ENCODE data around the gene UBALD2.

DNA sequence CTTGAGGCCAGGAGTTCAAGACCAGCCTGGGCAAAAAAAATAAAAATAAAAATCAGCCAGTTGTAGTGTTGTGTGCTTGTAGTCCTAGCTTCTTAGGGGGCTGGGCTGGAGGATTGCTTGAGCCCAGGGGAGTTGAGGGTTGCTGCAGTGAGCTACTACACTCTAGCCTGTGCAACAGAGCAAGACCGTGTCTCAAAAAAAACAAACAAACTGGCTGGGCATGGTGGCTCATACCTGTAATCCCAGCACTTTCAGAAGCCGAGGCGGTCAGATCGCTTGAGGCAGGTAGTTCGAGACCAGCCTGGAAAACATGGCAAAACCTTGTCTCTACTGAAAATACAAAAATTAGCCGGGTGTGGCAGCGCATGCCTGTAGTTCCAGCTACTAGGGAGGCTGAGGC, 4.9 kb upstream of the UBALD2 start:
- TF ChIP-seq, protein P1, sequence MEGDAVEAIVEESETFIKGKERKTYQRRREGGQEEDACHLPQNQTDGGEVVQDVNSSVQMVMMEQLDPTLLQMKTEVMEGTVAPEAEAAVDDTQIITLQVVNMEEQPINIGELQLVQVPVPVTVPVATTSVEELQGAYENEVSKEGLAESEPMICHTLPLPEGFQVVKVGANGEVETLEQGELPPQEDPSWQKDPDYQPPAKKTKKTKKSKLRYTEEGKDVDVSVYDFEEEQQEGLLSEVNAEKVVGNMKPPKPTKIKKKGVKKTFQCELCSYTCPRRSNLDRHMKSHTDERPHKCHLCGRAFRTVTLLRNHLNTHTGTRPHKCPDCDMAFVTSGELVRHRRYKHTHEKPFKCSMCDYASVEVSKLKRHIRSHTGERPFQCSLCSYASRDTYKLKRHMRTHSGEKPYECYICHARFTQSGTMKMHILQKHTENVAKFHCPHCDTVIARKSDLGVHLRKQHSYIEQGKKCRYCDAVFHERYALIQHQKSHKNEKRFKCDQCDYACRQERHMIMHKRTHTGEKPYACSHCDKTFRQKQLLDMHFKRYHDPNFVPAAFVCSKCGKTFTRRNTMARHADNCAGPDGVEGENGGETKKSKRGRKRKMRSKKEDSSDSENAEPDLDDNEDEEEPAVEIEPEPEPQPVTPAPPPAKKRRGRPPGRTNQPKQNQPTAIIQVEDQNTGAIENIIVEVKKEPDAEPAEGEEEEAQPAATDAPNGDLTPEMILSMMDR (IDR thresholded peaks at IDR 0.05), result no peak
- TF ChIP-seq EP300 (IDR thresholded peaks at IDR 0.05) (no peak), POLR2A (IDR thresholded peaks at IDR 0.05) (no peak), POLR2AphosphoS5 (IDR thresholded peaks at IDR 0.05) (no peak)
